Uterus (tissue), 2 donors: ENCODE results near the gene FAM200C.

ENCODE experiments used
- POLR2A ChIP-seq, 2 donors: fragments of 450-650 bp; IDR thresholded peaks; one replicate each; pipeline ENCODE4 v1.6.1; 2016; ENCODE audit warnings: antibody characterized with exemption in 2 of 2, mild to moderate bottlenecking in 1 of 2, moderate library complexity in 1 of 2
- TF ChIP-seq, protein P1 (sequence below), 4 experiments: fragments of 200-600 bp in 2 of 4; fragments of 450-650 bp in 2 of 4; sonication (generic) in 2 of 4; IDR thresholded peaks; one replicate each; pipeline ENCODE4 v1.5.1; 2016 to 2019; ENCODE audit warnings: antibody characterized with exemption in 4 of 4, mild to moderate bottlenecking in 2 of 4, moderate library complexity in 1 of 4

DNA sequence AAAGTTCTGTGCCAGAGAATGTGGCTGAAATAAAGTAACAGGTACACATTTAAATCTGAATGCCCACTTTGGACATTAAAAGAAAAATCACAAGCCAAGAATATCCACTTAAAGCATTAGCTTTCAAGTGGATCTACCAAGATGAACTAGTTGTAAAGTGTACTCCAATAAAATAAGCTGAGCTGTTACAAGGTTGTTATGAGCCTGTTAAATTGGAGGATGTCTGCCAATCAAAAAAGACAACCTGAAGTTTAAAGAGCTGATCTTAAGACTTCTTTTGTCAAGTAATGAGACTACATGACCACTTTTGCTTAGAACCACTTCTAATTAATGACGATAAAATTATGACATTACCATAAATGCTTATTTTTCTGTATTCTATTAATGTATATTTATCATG, 2.4 kb downstream of the FAM200C start:
- TF ChIP-seq, protein P1, sequence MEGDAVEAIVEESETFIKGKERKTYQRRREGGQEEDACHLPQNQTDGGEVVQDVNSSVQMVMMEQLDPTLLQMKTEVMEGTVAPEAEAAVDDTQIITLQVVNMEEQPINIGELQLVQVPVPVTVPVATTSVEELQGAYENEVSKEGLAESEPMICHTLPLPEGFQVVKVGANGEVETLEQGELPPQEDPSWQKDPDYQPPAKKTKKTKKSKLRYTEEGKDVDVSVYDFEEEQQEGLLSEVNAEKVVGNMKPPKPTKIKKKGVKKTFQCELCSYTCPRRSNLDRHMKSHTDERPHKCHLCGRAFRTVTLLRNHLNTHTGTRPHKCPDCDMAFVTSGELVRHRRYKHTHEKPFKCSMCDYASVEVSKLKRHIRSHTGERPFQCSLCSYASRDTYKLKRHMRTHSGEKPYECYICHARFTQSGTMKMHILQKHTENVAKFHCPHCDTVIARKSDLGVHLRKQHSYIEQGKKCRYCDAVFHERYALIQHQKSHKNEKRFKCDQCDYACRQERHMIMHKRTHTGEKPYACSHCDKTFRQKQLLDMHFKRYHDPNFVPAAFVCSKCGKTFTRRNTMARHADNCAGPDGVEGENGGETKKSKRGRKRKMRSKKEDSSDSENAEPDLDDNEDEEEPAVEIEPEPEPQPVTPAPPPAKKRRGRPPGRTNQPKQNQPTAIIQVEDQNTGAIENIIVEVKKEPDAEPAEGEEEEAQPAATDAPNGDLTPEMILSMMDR (IDR thresholded peaks at IDR 0.05), result no peak
- TF ChIP-seq POLR2A (IDR thresholded peaks at IDR 0.05), result no peak
